D721Med (cell line): Measurements from ENCODE around the gene CLIP4.

ENCODE experiments used
- DNase-seq: peaks from one replicate; pipeline ENCODE4 v3.0.0; 2011; ENCODE audit warnings: low spot score; ENCODE audit not compliant: insufficient read length
- FAIRE-seq: peaks from 2 replicates; lab custom pipeline; 2011; peaks lifted over from hg19 to GRCh38; lab: Jason Lieb, UNC
- CTCF ChIP-seq: IDR thresholded peaks from 2 replicates; pipeline ENCODE4 v1.5.1; 2012; ENCODE audit warnings: mild to moderate bottlenecking, control low read depth; ENCODE audit not compliant: insufficient read depth; ENCODE audit errors: missing control alignments

Gene CLIP4

GRCh38 chr2:29112379-29112778 is 2.8 kb upstream of the CLIP4 start:
- no peak for FAIRE-seq

GRCh38 chr2:29113027-29113686 is 2.1 kb upstream of the CLIP4 start:
- no peak for FAIRE-seq
- DNase-seq, result no peak
- TF ChIP-seq CTCF, result no peak

More at GRCh38 chr2:29112379-29112778, 2.8 kb upstream of the CLIP4 start:
- no peak for TF ChIP-seq CTCF
- no peak for DNase-seq

GRCh38 chr2:29113891-29114321 is 1.3 kb upstream of the CLIP4 start:
- no peak for FAIRE-seq
- no peak for DNase-seq
- no peak for TF ChIP-seq CTCF

GRCh38 chr2:29114586-29114945 is 649 bp upstream of the CLIP4 start:
- DNase-seq (no peak), FAIRE-seq (no peak)
- TF ChIP-seq CTCF, result no peak

- TF ChIP-seq CTCF, result no peak
- DNase-seq (no peak), FAIRE-seq (no peak)
Measured at GRCh38 chr2:29115797-29116781, 874 bp downstream of the CLIP4 start.

GRCh38 chr2:29117636-29118303 is 2.6 kb downstream of the CLIP4 start:
- no peak for FAIRE-seq
- TF ChIP-seq CTCF, result no peak
- DNase-seq, result no peak
